ENCODE data around the gene NUBPL. TPM values are rescaled to one million over a fixed set of nuclear protein-coding genes. Genes with fewer than 3 reads are reported as not detected.
A peak's percentile ranks its signal among the peaks of the same experiment; 100 is the strongest.
"Not testable (repeated sequence)": the region's sequence is repeated elsewhere in the genome, so short reads cannot be mapped to it uniquely, and the experiment has no call there.

NUBPL gene
- total RNA-seq, 2 experiments from 2014 or later = 4.8 to 6.4 TPM

GRCh38 chr14:31864937-31865855 is 304.0 kb downstream of the NUBPL start:
- ChIA-PET CTCF (no interaction called here), POLR2A (no interaction called here)
- Mint-ChIP-seq H3K27me3 (no peaks in the 10 kb centered on the region), H3K27ac (no peak overlapping the region), H3K9me3 (peaks cover 33% of the 10 kb centered on the region), H3K4me1 (peaks cover 11% of the 10 kb centered on the region), H3K36me3 (ENCODE audit: low read depth) (no peaks in the 10 kb centered on the region), H3K4me3 (no peak overlapping the region)
- DNase-seq = no peak

- peaks cover 30% of the 10 kb centered on the region for H3K9me3 Mint-ChIP-seq
- H3K4me3 Mint-ChIP-seq = no peak overlapping the region
- CTCF ChIA-PET = interaction anchor here (1.4 kb wide), 1 partner anchor 59 kb away, joined by 5 read pairs; no protein-coding TSS in a partner anchor
Measured at GRCh38 chr14:31867570-31867969, 306.4 kb downstream of the NUBPL start.

GRCh38 chr14:31868096-31868495 is 306.9 kb downstream of the NUBPL start:
- H3K36me3 Mint-ChIP-seq (ENCODE audit: low read depth); POLR2A ChIA-PET; H3K4me3 Mint-ChIP-seq; H3K27me3 Mint-ChIP-seq; DNase-seq: not testable (repeated sequence)
- H3K9me3 Mint-ChIP-seq = peaks cover 30% of the 10 kb centered on the region
- CTCF ChIA-PET = interaction anchor here (1.4 kb wide), 1 partner anchor 59 kb away, joined by 5 read pairs; no protein-coding TSS in a partner anchor
- H3K27ac Mint-ChIP-seq = peak overlapping the region; percentile 75
- H3K4me1 Mint-ChIP-seq = peaks cover 11% of the 10 kb centered on the region

More at GRCh38 chr14:31867570-31867969, 306.4 kb downstream of the NUBPL start:
- Mint-ChIP-seq H3K27me3 (peaks cover 9% of the 10 kb centered on the region), H3K27ac (no peak overlapping the region), H3K4me1 (peaks cover 11% of the 10 kb centered on the region), H3K36me3 (ENCODE audit: low read depth) (no peaks in the 10 kb centered on the region)
- POLR2A ChIA-PET = no interaction called here
- no peak for DNase-seq

GRCh38 chr14:31876741-31877140 is 315.5 kb downstream of the NUBPL start:
- DNase-seq = no peak
- CTCF ChIA-PET = no interaction called here
- no peak overlapping the region for H3K4me3 Mint-ChIP-seq
- peaks cover 10% of the 10 kb centered on the region for H3K27me3 Mint-ChIP-seq
- no peaks in the 10 kb centered on the region for H3K9me3 Mint-ChIP-seq
- H3K4me1 Mint-ChIP-seq = no peaks in the 10 kb centered on the region
- no peaks in the 10 kb centered on the region for H3K36me3 Mint-ChIP-seq (ENCODE audit: low read depth)
- H3K27ac Mint-ChIP-seq = no peak overlapping the region
- POLR2A ChIA-PET = no interaction called here

- no peaks in the 10 kb centered on the region for H3K4me1 Mint-ChIP-seq
- no peak overlapping the region for H3K4me3 Mint-ChIP-seq
- H3K27me3 Mint-ChIP-seq = peaks cover 8% of the 10 kb centered on the region
- ChIA-PET POLR2A (no interaction called here), CTCF (no interaction called here)
- no peak for DNase-seq
- no peak overlapping the region for H3K27ac Mint-ChIP-seq
- no peaks in the 10 kb centered on the region for H3K36me3 Mint-ChIP-seq (ENCODE audit: low read depth)
- no peaks in the 10 kb centered on the region for H3K9me3 Mint-ChIP-seq
Measured at GRCh38 chr14:31877255-31877798, 316.1 kb downstream of the NUBPL start.

- no peak for DNase-seq
- no peak overlapping the region for H3K4me3 Mint-ChIP-seq
- POLR2A ChIA-PET = no interaction called here
- no peaks in the 10 kb centered on the region for H3K9me3 Mint-ChIP-seq
- H3K27me3 Mint-ChIP-seq = peaks cover 4% of the 10 kb centered on the region
- no peaks in the 10 kb centered on the region for H3K4me1 Mint-ChIP-seq
- CTCF ChIA-PET = no interaction called here
- no peaks in the 10 kb centered on the region for H3K36me3 Mint-ChIP-seq (ENCODE audit: low read depth)
- H3K27ac Mint-ChIP-seq = no peak overlapping the region
Measured at GRCh38 chr14:31879661-31880348, 318.6 kb downstream of the NUBPL start.

GRCh38 chr14:31880935-31881334 is 319.7 kb downstream of the NUBPL start:
- Mint-ChIP-seq H3K27me3 (peaks cover 3% of the 10 kb centered on the region), H3K36me3 (ENCODE audit: low read depth) (no peaks in the 10 kb centered on the region), H3K4me3 (no peak overlapping the region), H3K9me3 (no peaks in the 10 kb centered on the region), H3K4me1 (no peaks in the 10 kb centered on the region), H3K27ac (no peak overlapping the region)
- DNase-seq = no peak
- CTCF ChIA-PET = no interaction called here
- POLR2A ChIA-PET = no interaction called here

- Mint-ChIP-seq H3K4me1 (no peaks in the 10 kb centered on the region), H3K4me3 (no peak overlapping the region), H3K27me3 (peaks cover 2% of the 10 kb centered on the region), H3K36me3 (ENCODE audit: low read depth) (no peaks in the 10 kb centered on the region), H3K9me3 (no peaks in the 10 kb centered on the region), H3K27ac (no peak overlapping the region)
- no peak for DNase-seq
- POLR2A ChIA-PET = no interaction called here
- CTCF ChIA-PET = no interaction called here
Measured at GRCh38 chr14:31881531-31882310, 320.5 kb downstream of the NUBPL start.

GRCh38 chr14:31884238-31884637 is 323.0 kb downstream of the NUBPL start:
- Mint-ChIP-seq H3K36me3 (ENCODE audit: low read depth) (no peaks in the 10 kb centered on the region), H3K4me3 (no peak overlapping the region), H3K27ac (no peak overlapping the region), H3K4me1 (no peaks in the 10 kb centered on the region), H3K27me3 (peaks cover 4% of the 10 kb centered on the region), H3K9me3 (no peaks in the 10 kb centered on the region)
- no peak for DNase-seq
- POLR2A ChIA-PET = no interaction called here
- CTCF ChIA-PET = no interaction called here

GRCh38 chr14:31884776-31885379 is 323.7 kb downstream of the NUBPL start:
- Mint-ChIP-seq H3K4me3 (no peak overlapping the region), H3K27me3 (peaks cover 2% of the 10 kb centered on the region), H3K9me3 (no peaks in the 10 kb centered on the region), H3K4me1 (no peaks in the 10 kb centered on the region), H3K36me3 (ENCODE audit: low read depth) (no peaks in the 10 kb centered on the region), H3K27ac (no peak overlapping the region)
- POLR2A ChIA-PET = no interaction called here
- DNase-seq = no peak
- CTCF ChIA-PET = no interaction called here

GRCh38 chr14:31886156-31886835 is 325.1 kb downstream of the NUBPL start:
- H3K9me3 Mint-ChIP-seq = no peaks in the 10 kb centered on the region
- no peaks in the 10 kb centered on the region for H3K36me3 Mint-ChIP-seq (ENCODE audit: low read depth)
- H3K4me3 Mint-ChIP-seq = no peak overlapping the region
- H3K4me1 Mint-ChIP-seq = no peaks in the 10 kb centered on the region
- CTCF ChIA-PET = no interaction called here
- POLR2A ChIA-PET = no interaction called here
- H3K27ac Mint-ChIP-seq = no peak overlapping the region
- no peak for DNase-seq
- peaks cover 2% of the 10 kb centered on the region for H3K27me3 Mint-ChIP-seq

GRCh38 chr14:31887929-31888580 is 326.9 kb downstream of the NUBPL start:
- ChIA-PET POLR2A (no interaction called here), CTCF (no interaction called here)
- no peak for DNase-seq
- peaks cover 2% of the 10 kb centered on the region for H3K27me3 Mint-ChIP-seq
- no peak overlapping the region for H3K4me3 Mint-ChIP-seq
- H3K36me3 Mint-ChIP-seq (ENCODE audit: low read depth) = no peaks in the 10 kb centered on the region
- no peaks in the 10 kb centered on the region for H3K9me3 Mint-ChIP-seq
- no peaks in the 10 kb centered on the region for H3K4me1 Mint-ChIP-seq
- H3K27ac Mint-ChIP-seq = no peak overlapping the region

Data from activated CD4-positive, alpha-beta T cell treated with anti-CD3 and anti-CD28 coated beads, Interleukin-2, amount 10 ng/mL, durations not matched to agents 7 days and 5 days (primary cell).